Kidney tubule cell (primary cell): ENCODE data around the gene WNT4.

Experiments used
- DNase-seq: peaks from one replicate; pipeline ENCODE4 v3.0.0-alpha.2; 2018; ENCODE audit warnings: low spot score

Gene WNT4

DNA sequence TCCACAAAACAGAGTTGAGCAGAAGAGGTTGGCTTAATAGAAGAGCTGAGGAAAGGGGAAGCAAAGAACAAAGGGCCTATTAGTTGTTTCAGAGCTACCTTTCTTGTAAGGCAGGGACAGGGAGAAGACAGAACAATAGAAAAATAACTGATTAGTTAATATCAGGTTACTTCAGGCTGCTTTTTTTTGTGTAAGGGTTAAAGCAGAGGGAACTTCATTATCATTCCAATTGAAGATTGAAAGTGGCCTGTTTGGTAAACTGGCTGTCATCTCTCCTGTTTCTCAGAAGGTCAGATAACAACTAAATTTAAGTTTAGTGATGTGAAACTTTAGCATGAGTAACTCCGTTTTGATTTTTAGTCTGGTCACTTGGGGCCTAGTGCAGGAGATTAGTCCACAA, 68.1 kb downstream of the WNT4 start:
- no peak for DNase-seq

DNA sequence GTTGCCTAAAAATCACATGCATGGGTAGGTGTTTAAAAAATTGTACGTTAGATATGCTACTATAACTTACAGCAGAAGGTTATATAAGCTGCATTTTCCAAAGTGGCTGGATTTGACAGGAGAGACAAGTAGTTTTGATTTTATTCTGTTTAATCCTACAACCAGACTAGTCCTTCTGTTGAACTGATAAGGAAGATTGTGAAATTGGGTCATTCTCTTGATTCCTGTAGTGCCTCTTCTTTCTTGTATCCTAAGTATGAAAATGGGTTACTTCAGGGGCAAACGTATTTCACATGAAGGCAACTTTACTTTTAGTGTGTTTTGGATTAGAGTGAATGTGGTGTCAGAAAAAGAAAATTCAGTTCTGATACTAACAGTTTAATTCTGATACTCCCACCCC, 71.4 kb downstream of the WNT4 start:
- DNase-seq = no peak
